UCSD-AML1 (cell line): Measurements from ENCODE around the gene PRPF4.
"Not testable (repeated sequence)": the region's sequence is repeated elsewhere in the genome, so short reads cannot be mapped to it uniquely, and the experiment has no call there.

ENCODE experiments used
- DNase-seq: peaks from one replicate; lab custom pipeline; 2025; ENCODE audit not compliant: unreplicated experiment; lab: John Stamatoyannopoulos, UW

PRPF4 gene

GRCh38 chr9:113275157-113276131 is at the start of gene PRPF4, which contains the start of gene CDC26:
Gene PRPF4 (plus strand): TSS chr9:113275658. CDS start chr9:113275744, 86 bp downstream.
Gene CDC26 (minus strand): TSS chr9:113275572. CDS start chr9:113272507, 3,065 bp downstream.
- DNase-seq = peak; percentile 97

GRCh38 chr9:113227436-113227835 is 48.0 kb upstream of the PRPF4 start:
- DNase-seq = no peak

GRCh38 chr9:113228130-113228665 is 47.3 kb upstream of the PRPF4 start:
- DNase-seq = no peak

GRCh38 chr9:113231701-113232100 is 43.8 kb upstream of the PRPF4 start:
- DNase-seq = no peak

- not testable (repeated sequence) for DNase-seq
Observed at GRCh38 chr9:113235701-113236255, 39.7 kb upstream of the PRPF4 start.

- no peak for DNase-seq
Observed at GRCh38 chr9:113237026-113237425, 38.4 kb upstream of the PRPF4 start.

- DNase-seq = no peak
Observed at GRCh38 chr9:113238202-113238858, 37.1 kb upstream of the PRPF4 start.

- no peak for DNase-seq
Observed at GRCh38 chr9:113238859-113239232, 36.6 kb upstream of the PRPF4 start.

- DNase-seq = no peak
Observed at GRCh38 chr9:113241161-113241560, 34.3 kb upstream of the PRPF4 start.

- no peak for DNase-seq
Observed at GRCh38 chr9:113244556-113244955, 30.9 kb upstream of the PRPF4 start.

- DNase-seq = no peak
Observed at GRCh38 chr9:113245894-113246293, 29.6 kb upstream of the PRPF4 start.

GRCh38 chr9:113246928-113247327 is 28.5 kb upstream of the PRPF4 start:
- no peak for DNase-seq

- DNase-seq = no peak
Observed at GRCh38 chr9:113247640-113248039, 27.8 kb upstream of the PRPF4 start.

- not testable (repeated sequence) for DNase-seq
Observed at GRCh38 chr9:113249661-113250060, 25.8 kb upstream of the PRPF4 start.

- DNase-seq = no peak
Observed at GRCh38 chr9:113250807-113251206, 24.7 kb upstream of the PRPF4 start.

- DNase-seq = no peak
Observed at GRCh38 chr9:113254991-113255390, 20.5 kb upstream of the PRPF4 start.

- no peak for DNase-seq
Observed at GRCh38 chr9:113255438-113255837, 20.0 kb upstream of the PRPF4 start.

GRCh38 chr9:113257863-113258262 is 17.6 kb upstream of the PRPF4 start:
- no peak for DNase-seq

GRCh38 chr9:113258282-113258681 is 17.2 kb upstream of the PRPF4 start:
- DNase-seq = no peak

- DNase-seq = no peak
Observed at GRCh38 chr9:113261917-113262671, 13.4 kb upstream of the PRPF4 start.

GRCh38 chr9:113266174-113266573 is 9.3 kb upstream of the PRPF4 start:
- DNase-seq = no peak
